Activated CD8-positive, alpha-beta T cell treated with anti-CD3 and anti-CD28 coated beads for 36 hours (primary cell): ENCODE measurements around the gene BOLL. TPM values are rescaled to one million over a fixed set of nuclear protein-coding genes. Genes with fewer than 3 reads are reported as not detected.
"Not testable (repeated sequence)": the region's sequence is repeated elsewhere in the genome, so short reads cannot be mapped to it uniquely, and the experiment has no call there.

Experiments used
- ATAC-seq: fragments of 200-7000 bp; cut with Tn5 transposase; one replicate; pipeline ENCODE4 v1.10.0; 2021; ENCODE audit warnings: mild to moderate bottlenecking, moderate library complexity
- CTCF ChIA-PET: fragments of 350-600 bp; sonication (Branson Sonifier 250); formaldehyde crosslinking; loops from one replicate; lab custom pipeline; 2021; ENCODE audit warnings: antibody characterized with exemption; lab: Charles Lee
- POLR2A ChIA-PET: fragments of 350-600 bp; sonication (Branson Sonifier 250); formaldehyde crosslinking; loops from one replicate; lab custom pipeline; 2021; ENCODE audit warnings: antibody characterized with exemption; lab: Charles Lee
- DNase-seq: peaks from one replicate; pipeline ENCODE4 v3.0.0-alpha.2; 2020
- H3K27ac Mint-ChIP-seq: one replicate; pipeline ENCODE4 v1.8.0; 2021; ENCODE audit warnings: mild to moderate bottlenecking, mixed read lengths
- H3K27me3 Mint-ChIP-seq: one replicate; pipeline ENCODE4 v1.8.0; 2021; ENCODE audit warnings: mixed read lengths
- H3K36me3 Mint-ChIP-seq: one replicate; pipeline ENCODE4 v1.8.0; 2021; ENCODE audit warnings: low read depth, mixed read lengths
- H3K4me1 Mint-ChIP-seq: one replicate; pipeline ENCODE4 v1.8.0; 2021; ENCODE audit warnings: low read depth, mixed read lengths
- H3K4me3 Mint-ChIP-seq: one replicate; pipeline ENCODE4 v1.8.0; 2021; ENCODE audit warnings: mild to moderate bottlenecking, moderate library complexity, mixed read lengths
- H3K9me3 Mint-ChIP-seq: one replicate; pipeline ENCODE4 v1.8.0; 2021; ENCODE audit warnings: mixed read lengths
- intact Hi-C: fragments of 100-400 bp; cut with micrococcal nuclease; formaldehyde crosslinking; loops from one replicate; pipeline ENCODE4 v1.10.0; 2022
- total RNA-seq, 2 experiments: library from RNA; stranded (reverse); gene quantifications; one replicate each; pipeline ENCODE4 v1.2.3, GENCODE V29; 2021
- TF ChIP-seq, protein P1 (sequence below): fragments of 200-600 bp; IDR thresholded peaks from one replicate; pipeline ENCODE4 v1.8.0; 2022; ENCODE audit warnings: antibody characterized with exemption, mild to moderate bottlenecking

The BOLL gene
- total RNA-seq, 2 experiments from 2014 or later = not detected

DNA sequence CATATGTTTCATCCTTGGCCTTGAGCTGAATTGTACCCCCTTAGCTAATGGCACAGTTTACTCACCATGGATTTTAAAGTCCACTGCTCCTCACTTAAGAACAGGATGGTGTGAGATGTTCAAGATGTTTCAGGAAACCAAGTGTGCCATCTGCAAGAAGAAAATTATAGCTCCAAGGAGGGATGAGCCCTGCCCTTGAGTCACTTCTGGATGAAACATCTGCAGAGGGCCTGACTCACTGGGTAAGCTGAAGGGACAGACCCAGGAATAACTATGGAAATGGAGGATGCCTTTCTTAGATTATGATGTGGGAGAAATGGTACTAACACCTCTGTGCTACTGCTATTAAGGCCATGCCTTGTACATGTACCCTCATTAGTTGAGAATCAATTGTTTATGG lies 73.5 kb downstream of the BOLL start:
- Mint-ChIP-seq H3K4me3 (no peak overlapping the region), H3K36me3 (peaks cover 60% of the 10 kb centered on the region), H3K27me3 (no peaks in the 10 kb centered on the region), H3K4me1 (peaks cover 55% of the 10 kb centered on the region), H3K27ac (no peak overlapping the region), H3K9me3 (no peaks in the 10 kb centered on the region)
- POLR2A ChIA-PET = interaction anchor here (0.7 kb wide), 1 partner anchor 791 kb away, joined by 3 read pairs; no protein-coding TSS in a partner anchor
- CTCF ChIA-PET = no interaction called here
- TF ChIP-seq, protein P1, sequence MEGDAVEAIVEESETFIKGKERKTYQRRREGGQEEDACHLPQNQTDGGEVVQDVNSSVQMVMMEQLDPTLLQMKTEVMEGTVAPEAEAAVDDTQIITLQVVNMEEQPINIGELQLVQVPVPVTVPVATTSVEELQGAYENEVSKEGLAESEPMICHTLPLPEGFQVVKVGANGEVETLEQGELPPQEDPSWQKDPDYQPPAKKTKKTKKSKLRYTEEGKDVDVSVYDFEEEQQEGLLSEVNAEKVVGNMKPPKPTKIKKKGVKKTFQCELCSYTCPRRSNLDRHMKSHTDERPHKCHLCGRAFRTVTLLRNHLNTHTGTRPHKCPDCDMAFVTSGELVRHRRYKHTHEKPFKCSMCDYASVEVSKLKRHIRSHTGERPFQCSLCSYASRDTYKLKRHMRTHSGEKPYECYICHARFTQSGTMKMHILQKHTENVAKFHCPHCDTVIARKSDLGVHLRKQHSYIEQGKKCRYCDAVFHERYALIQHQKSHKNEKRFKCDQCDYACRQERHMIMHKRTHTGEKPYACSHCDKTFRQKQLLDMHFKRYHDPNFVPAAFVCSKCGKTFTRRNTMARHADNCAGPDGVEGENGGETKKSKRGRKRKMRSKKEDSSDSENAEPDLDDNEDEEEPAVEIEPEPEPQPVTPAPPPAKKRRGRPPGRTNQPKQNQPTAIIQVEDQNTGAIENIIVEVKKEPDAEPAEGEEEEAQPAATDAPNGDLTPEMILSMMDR = no peak
- ATAC-seq (no peak), DNase-seq (no peak)
- intact Hi-C loops = no loop called here

DNA sequence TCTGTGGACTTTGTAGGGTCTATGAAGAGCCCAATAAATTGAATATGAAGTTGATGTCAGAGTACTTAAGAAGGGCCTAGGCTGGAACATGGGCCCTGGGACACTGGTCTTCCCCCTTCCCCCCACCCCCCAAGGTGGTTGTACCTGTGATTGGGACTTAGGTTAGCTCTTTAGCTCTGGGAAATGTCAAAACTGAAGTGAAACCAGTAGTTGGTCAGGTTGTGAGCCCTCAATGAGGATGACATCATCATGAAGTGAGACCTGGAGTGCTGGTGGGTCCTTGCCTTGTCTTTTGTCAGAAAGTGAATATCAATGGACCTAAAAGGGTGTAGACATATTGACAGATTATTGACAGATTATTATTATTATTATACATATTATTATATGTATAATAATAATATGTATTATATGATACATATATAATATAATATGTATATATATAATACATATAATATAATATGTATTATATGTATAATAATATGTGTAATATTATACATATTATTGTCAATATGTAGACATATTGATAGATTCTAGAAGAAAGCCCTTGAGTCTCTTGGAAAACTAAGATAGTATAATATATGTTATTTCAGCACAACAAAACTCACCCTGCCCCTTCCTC lies 74.6 kb downstream of the BOLL start:
- no peak overlapping the region for H3K27ac Mint-ChIP-seq
- ChIA-PET CTCF (interaction anchor here (1.0 kb wide), 1 partner anchor 12 kb away, joined by 3 read pairs; no protein-coding TSS in a partner anchor), POLR2A (no interaction called here)
- peaks cover 55% of the 10 kb centered on the region for H3K4me1 Mint-ChIP-seq
- intact Hi-C loops = no loop called here
- H3K9me3 Mint-ChIP-seq = no peaks in the 10 kb centered on the region
- H3K27me3 Mint-ChIP-seq = no peaks in the 10 kb centered on the region
- TF ChIP-seq, protein P1 = no peak
- peaks cover 64% of the 10 kb centered on the region for H3K36me3 Mint-ChIP-seq
- ATAC-seq (peak; percentile 64), DNase-seq (peak; percentile 45)
- no peak overlapping the region for H3K4me3 Mint-ChIP-seq

DNA sequence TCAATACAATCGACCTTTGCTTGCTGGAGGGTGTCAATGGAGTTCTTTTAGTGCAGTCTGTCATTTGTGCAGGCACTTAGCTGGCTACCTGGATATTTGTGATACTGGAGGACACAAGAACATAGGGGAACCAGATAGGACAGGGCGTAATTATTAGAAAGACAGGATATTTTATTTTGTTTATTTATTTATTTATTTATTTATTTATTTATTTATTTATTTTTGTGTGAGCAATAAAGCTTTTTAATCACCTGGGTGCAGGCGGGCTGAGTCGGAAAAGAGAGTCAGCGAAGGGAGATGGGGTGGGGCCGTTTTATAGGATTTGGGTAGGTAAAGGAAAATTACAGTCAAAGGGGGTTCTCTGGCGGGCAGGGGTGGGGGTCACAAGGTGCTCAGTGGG lies 76.0 kb downstream of the BOLL start:
- Mint-ChIP-seq H3K4me3 (peak overlapping the region; percentile 63), H3K36me3 (peaks cover 59% of the 10 kb centered on the region), H3K4me1 (peaks cover 56% of the 10 kb centered on the region)
- ATAC-seq, DNase-seq, H3K27me3 Mint-ChIP-seq, H3K27ac Mint-ChIP-seq, H3K9me3 Mint-ChIP-seq, POLR2A ChIA-PET: not testable (repeated sequence)
- CTCF ChIA-PET = interaction anchor here (0.6 kb wide), 1 partner anchor 275 kb away, joined by 3 read pairs; no protein-coding TSS in a partner anchor
- intact Hi-C loops = loop anchor here (10.0 kb wide), 1 partner anchor 274 kb away; the partner anchor contains the start of gene SF3B1

DNA sequence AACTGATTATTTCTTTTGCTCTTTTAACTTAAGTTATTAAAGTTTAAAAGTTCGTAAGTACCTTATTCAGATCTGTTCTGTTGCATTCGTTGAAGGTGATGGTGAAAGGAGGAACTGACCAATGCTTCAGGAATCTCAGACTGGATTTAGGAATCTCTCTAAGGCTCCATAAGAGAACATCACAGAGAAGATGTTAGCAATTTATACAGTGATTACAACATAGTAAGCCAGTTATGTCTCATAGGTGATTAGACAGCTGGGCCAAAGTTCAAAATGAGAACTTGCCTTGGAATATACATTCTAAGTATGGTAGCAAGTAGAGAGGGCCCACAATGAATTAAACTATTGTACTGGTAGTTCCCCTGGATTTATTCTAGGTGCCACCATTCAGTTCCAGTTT lies 76.8 kb downstream of the BOLL start:
- Mint-ChIP-seq H3K4me1 (peaks cover 53% of the 10 kb centered on the region), H3K27ac (no peak overlapping the region), H3K36me3 (peaks cover 57% of the 10 kb centered on the region), H3K27me3 (no peaks in the 10 kb centered on the region), H3K9me3 (no peaks in the 10 kb centered on the region), H3K4me3 (peak overlapping the region; percentile 63)
- intact Hi-C loops = loop anchor here (10.0 kb wide), 1 partner anchor 274 kb away; the partner anchor contains the start of gene SF3B1
- DNase-seq = no peak
- POLR2A ChIA-PET = no interaction called here
- TF ChIP-seq, protein P1 = no peak
- CTCF ChIA-PET = interaction anchor here (0.7 to 3.2 kb wide), 3 partner anchors 14 to 211 kb away, joined by 3 to 24 read pairs (median 3); no protein-coding TSS in a partner anchor
- no peak for ATAC-seq

DNA sequence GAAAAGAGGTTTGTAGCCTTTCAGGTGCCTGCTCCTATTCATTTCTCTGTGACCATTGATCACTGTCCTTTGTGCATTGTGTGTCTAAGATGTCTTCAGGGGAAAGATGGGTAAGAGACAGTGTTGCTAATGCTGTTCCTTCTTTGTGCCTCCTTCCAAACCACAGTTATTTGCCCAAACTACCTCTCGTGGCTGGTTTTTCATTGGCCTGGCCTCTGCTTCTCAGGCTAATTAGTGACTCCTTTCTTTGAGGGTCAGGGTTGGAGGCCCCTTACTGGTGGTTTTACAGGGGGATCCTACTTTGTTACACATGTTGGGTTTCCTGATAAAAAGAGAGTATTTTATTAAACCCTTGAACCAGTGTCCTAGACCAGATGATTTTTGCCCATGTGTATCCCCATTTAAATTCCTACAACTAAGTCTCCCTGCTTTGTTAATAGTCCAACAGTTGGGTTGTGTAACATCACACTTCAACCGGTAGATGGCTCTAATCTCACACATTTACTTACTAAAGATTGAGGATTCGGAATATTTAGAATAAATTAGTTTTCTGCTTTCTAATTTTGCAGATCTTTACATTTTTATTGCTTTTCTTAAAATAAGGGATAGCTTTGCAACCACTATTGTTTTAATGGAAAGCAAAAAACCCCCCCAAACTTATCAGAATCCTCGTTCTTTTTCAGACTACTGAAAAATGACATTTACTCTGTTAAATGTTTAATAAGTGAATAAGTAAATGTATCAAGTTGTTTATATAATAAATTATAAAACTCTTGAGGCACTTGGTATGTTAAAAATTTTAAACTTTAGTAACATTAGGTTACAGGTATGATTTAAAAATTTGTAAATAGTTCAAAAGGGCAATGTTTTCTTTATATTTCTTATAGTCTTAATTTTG lies 77.6 kb downstream of the BOLL start:
- no peak overlapping the region for H3K27ac Mint-ChIP-seq
- H3K36me3 Mint-ChIP-seq = peaks cover 50% of the 10 kb centered on the region
- intact Hi-C loops = loop anchor here (2.0 to 10.0 kb wide), 2 partner anchors 69 to 273 kb away; partner anchors contain the start of gene SF3B1
- CTCF ChIA-PET = interaction anchor here (0.6 to 3.2 kb wide), 11 partner anchors 9 to 292 kb away, joined by 3 to 24 read pairs (median 4); no protein-coding TSS in a partner anchor
- no peaks in the 10 kb centered on the region for H3K9me3 Mint-ChIP-seq
- ATAC-seq (no peak), DNase-seq (peak; percentile 10)
- H3K4me3 Mint-ChIP-seq = peak overlapping the region; percentile 78
- TF ChIP-seq, protein P1 = peak; percentile 84
- POLR2A ChIA-PET = interaction anchor here (3.3 kb wide), 1 partner anchor 207 kb away, joined by 19 read pairs; the partner anchor contains the start of genes HSPD1 and HSPE1
- no peaks in the 10 kb centered on the region for H3K27me3 Mint-ChIP-seq
- peaks cover 45% of the 10 kb centered on the region for H3K4me1 Mint-ChIP-seq
